HG02870 (cell line): ENCODE measurements around the gene HYI.
"Not testable (repeated sequence)": the region's sequence is repeated elsewhere in the genome, so short reads cannot be mapped to it uniquely, and the experiment has no call there.

Experiments
- ATAC-seq: cut with Tn5 transposase; IDR thresholded peaks from one replicate; pipeline ENCODE4 v1.9.1; 2021; ENCODE audit warnings: mild to moderate bottlenecking, moderate library complexity; ENCODE audit not compliant: unreplicated experiment

The HYI gene, protein sequence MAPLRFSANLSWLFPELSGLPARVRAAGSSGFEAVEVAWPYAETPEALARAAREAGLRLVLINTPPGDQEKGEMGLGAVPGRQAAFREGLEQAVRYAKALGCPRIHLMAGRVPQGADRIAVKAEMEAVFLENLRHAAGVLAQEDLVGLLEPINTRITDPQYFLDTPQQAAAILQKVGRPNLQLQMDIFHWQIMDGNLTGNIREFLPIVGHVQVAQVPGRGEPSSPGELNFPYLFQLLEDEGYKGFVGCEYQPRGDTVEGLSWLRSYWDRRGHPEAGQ

GRCh38 chr1:43453442-43454269 is at the start of gene HYI:
HYI (minus strand) TSS chr1:43453931; CDS start chr1:43453793, 138 bp downstream.
- no peak for ATAC-seq

DNA sequence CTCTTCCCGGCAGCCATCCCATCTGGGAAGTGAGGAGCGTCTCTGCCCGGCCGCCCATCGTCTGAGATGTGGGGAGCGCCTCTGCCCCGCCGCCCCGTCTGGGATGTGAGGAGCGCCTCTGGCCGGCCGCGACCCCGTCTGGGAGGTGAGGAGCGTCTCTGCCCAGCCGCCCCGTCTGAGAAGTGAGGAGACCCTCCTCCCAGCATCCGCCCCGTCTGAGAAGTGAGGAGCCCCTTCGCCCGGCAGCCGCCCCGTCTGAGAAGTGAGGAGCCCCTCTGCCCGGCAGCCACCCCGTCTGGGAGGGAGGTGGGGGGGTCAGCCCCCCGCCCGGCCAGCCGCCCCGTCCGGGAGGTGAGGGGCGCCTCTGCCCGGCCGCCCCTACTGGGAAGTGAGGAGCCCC is 48.1 kb upstream of the HYI start:
- not testable (repeated sequence) for ATAC-seq

- no peak for ATAC-seq
Observed at GRCh38 chr1:43499898-43500297, 46.2 kb upstream of the HYI start.

GRCh38 chr1:43495204-43495603 is 41.5 kb upstream of the HYI start:
- ATAC-seq, result no peak

GRCh38 chr1:43493661-43494450 is 40.1 kb upstream of the HYI start:
- ATAC-seq, result no peak

DNA sequence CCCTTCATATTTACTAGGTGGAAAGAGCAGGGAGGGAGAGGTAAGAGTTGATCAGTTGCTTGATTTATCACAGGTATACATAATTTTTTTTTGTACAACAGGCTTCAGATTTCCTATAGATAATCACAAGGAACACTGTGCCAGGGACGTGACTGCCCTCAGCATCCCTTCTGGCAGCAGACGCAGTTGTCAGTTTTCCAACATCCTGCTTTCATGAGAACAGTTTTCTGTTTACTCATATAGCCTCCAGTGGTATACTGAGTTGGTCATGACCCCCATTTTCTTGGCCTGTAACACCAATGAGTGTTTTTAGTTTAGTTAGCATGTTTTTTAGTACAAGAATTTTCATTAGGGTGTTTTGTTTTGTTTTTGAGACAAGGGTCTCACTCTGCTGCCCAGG is 39.1 kb upstream of the HYI start:
- no peak for ATAC-seq

DNA sequence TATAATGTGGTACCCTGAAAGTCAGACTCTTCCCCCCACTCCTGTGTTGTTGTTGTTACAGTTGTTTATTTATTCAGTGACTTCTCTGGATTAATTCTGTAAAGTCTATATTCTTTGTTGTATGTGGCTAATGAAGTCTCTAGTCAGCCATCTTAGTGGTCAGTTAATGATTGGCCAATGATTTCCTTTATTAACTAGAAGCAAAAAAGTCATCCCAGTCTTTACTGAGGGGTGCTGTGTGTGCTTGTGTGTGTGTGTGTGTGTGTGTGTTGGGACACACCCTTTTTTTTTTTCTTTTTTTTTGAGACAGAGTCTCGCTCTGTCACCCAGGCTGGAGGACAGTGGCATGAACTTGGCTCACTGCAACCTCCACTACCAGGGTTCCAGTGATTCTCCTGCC is 37.3 kb upstream of the HYI start:
- ATAC-seq, result no peak

DNA sequence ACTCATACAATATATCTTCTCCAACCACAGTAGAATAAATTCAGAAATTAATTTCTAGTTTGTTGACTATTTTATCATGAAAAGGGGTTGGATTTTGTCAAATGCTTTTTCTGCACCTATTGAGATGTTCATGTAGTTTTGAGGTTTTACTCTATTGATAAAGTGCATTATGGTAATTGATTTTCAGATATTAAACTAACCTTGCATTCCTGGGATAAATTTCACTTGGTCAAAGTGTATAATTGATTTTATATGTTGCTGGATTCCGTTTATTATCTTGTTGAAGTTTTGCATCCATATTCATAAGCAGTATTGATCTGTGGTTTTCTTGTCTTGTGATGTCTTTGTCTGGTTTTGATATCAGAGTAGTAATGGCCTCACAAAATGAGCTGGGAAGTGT is 34.4 kb upstream of the HYI start:
- ATAC-seq, result no peak

DNA sequence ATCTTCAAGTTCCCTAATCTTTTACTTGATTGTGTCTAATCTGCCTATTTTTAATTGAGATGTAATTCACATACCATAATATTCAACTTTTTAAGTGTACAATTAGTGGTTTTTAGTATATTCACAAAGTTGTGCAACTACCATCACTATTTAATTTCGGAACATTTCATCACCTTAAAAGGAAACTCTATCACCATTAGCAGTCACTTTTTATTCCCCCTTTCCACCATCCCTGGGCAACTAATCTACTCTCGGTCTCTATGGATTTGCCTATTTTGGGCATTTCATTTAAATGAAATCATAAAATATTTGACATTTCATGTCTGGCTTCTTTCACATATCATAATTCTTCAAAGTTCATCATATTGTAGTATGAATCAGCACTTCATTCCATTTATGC is 30.6 kb upstream of the HYI start:
- no peak for ATAC-seq

- no peak for ATAC-seq
Observed at GRCh38 chr1:43482215-43482614, 28.5 kb upstream of the HYI start.

DNA sequence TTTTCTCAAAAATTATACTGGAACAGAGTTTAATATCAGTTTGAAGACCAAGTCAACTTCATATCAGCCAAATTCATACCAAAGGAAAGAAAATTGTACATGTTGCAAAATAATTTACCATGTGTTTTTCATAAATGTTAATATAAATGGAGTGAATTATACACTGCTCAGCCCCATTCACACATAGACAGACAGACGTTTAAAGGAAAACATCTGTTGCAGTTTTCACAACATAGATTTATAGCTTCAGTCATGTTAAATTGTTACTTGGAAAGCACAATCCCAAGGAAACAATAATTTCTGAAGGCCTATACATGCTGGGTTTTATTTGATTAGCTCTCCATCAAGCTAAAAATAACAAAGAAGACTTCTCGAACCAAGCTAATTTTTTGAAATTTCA is 27.8 kb upstream of the HYI start:
- ATAC-seq, result no peak

- no peak for ATAC-seq
Observed at GRCh38 chr1:43479414-43479813, 25.7 kb upstream of the HYI start.

- ATAC-seq, result no peak
Observed at GRCh38 chr1:43477716-43478115, 24.0 kb upstream of the HYI start.

GRCh38 chr1:43475611-43476401 is 22.1 kb upstream of the HYI start:
- ATAC-seq, result not testable (repeated sequence)

GRCh38 chr1:43473463-43473862 is 19.7 kb upstream of the HYI start:
- ATAC-seq, result no peak

- ATAC-seq, result not testable (repeated sequence)
Observed at GRCh38 chr1:43472463-43473151, 18.9 kb upstream of the HYI start.

DNA sequence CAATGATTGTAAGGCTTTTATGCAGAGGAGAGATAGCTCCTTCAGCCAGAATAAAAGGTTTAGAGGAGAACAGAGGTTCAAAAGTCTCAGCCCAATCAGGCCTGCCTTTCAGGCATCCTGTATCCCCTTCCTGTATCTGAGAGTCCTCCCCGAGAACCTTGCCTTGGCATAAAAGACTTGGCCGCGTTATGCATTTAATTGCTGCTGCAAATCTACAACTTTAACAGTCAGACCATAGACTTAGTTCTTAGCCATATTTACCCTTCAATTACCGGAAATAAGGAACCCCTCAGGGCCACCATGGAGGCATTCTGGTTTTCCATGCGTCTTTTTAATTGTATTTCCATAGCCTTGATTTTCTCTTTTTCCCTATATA is 18.3 kb upstream of the HYI start:
- ATAC-seq, result no peak

GRCh38 chr1:43469932-43470331 is 16.2 kb upstream of the HYI start:
- ATAC-seq, result no peak

GRCh38 chr1:43468414-43468813 is 14.7 kb upstream of the HYI start:
- no peak for ATAC-seq

GRCh38 chr1:43466403-43466802 is 12.7 kb upstream of the HYI start:
- ATAC-seq, result no peak
